BLaER1 (cell line): ENCODE measurements around the gene NUCB1.

Experiments used
- H3K27ac ChIP-seq: shearing (Covaris generic); formaldehyde crosslinking; 2 replicates; pipeline ENCODE4 v1.8.1; 2022
- H3K27me3 ChIP-seq: shearing (Covaris generic); formaldehyde crosslinking; 2 replicates; pipeline ENCODE4 v1.8.1; 2022
- H3K36me3 ChIP-seq: shearing (Covaris generic); formaldehyde crosslinking; 2 replicates; pipeline ENCODE4 v1.8.1; 2022
- H3K4me1 ChIP-seq: shearing (Covaris generic); formaldehyde crosslinking; 2 replicates; pipeline ENCODE4 v1.8.1; 2022
- H3K4me2 ChIP-seq: shearing (Covaris generic); formaldehyde crosslinking; 2 replicates; pipeline ENCODE4 v1.8.1; 2022
- H3K4me3 ChIP-seq: shearing (Covaris generic); formaldehyde crosslinking; 2 replicates; pipeline ENCODE4 v1.8.1; 2022
- H3K9ac ChIP-seq: shearing (Covaris generic); formaldehyde crosslinking; 2 replicates; pipeline ENCODE4 v1.8.1; 2022
- H3K9me3 ChIP-seq: shearing (Covaris generic); formaldehyde crosslinking; 2 replicates; pipeline ENCODE4 v1.8.1; 2022
- H4K20me1 ChIP-seq: shearing (Covaris generic); formaldehyde crosslinking; 2 replicates; pipeline ENCODE4 v1.8.1; 2022
- Cebpa-rat ChIP-seq: shearing (Covaris generic); IDR thresholded peaks from 2 replicates; pipeline ENCODE4 v1.8.1; 2022

Gene NUCB1

DNA sequence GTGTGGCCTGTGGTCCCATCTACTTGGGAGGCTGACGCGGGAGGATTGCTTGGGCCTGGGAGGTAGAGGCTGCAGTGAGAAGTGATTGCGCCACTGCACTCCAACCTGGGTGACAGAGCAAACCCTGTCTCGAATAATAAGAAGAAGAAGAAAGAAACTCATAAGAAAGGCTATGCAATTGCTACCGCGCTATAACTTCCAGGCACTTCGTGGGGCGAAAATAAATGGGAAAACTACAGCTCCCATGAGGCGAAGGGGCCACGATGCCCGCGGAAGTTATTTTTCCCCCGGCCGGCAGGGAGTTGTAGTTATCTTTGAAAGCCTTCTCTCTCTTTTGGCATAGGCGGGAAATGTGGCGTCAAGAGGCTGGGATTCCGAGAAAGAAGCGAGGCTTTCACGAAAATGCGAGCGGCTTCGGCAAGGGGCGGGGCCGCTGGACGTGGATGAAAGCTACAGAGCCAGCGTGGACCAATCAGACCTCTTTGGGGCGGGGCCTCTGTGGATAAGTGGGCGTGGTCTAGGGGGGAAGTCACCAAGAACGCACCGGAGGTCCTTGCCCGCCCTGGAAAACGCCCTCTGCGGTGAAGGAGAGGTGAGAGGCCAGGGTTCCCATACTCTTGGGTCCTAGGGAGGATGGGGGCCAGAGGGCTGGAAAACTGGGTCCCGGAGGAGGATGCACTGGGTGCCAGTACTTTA is at the start of gene NUCB1:
Gene NUCB1, plus strand, starts transcription at position 532 of the 696 bp plus-strand sequence. CDS start 485 bp downstream, outside the sequence.
- no peaks in the 10 kb centered on the region for H3K9me3 ChIP-seq
- TF ChIP-seq Cebpa-rat: no peak

GRCh38 chr19:48852292-48852691 is 47.8 kb upstream of the NUCB1 start:
- no peak for TF ChIP-seq Cebpa-rat
- H3K27ac ChIP-seq: no peak overlapping the region

More for the DNA sequence above, at the start of gene NUCB1:
- H3K27me3 ChIP-seq: peaks cover 17% of the 10 kb centered on the region
- peak within 1 kb of the TSS; percentile 85 for H3K9ac ChIP-seq
- H3K4me2 ChIP-seq: peak within 1 kb of the TSS; percentile 99
- peak within 1 kb of the TSS; percentile 77 for H3K27ac ChIP-seq
- peaks cover 20% of the 10 kb centered on the region for H3K36me3 ChIP-seq
- peaks cover 51% of the 10 kb centered on the region for H3K4me1 ChIP-seq
- peak within 1 kb of the TSS; percentile 88 for H3K4me3 ChIP-seq
- H4K20me1 ChIP-seq: no peaks in the 10 kb centered on the region

GRCh38 chr19:48853483-48853882 is 46.6 kb upstream of the NUCB1 start:
- no peaks in the 10 kb centered on the region for H3K36me3 ChIP-seq

More at GRCh38 chr19:48852292-48852691, 47.8 kb upstream of the NUCB1 start:
- Histone ChIP-seq H4K20me1 (no peaks in the 10 kb centered on the region), H3K36me3 (no peaks in the 10 kb centered on the region), H3K9ac (no peak overlapping the region), H3K4me2 (no peak overlapping the region), H3K27me3 (no peaks in the 10 kb centered on the region), H3K4me3 (no peak overlapping the region), H3K9me3 (no peaks in the 10 kb centered on the region), H3K4me1 (no peaks in the 10 kb centered on the region)

GRCh38 chr19:48854103-48854502 is 46.0 kb upstream of the NUCB1 start:
- H3K4me3 ChIP-seq: no peak overlapping the region
- no peak overlapping the region for H3K27ac ChIP-seq
- H4K20me1 ChIP-seq: no peaks in the 10 kb centered on the region
- no peak for TF ChIP-seq Cebpa-rat
- no peaks in the 10 kb centered on the region for H3K27me3 ChIP-seq
- H3K9me3 ChIP-seq: no peaks in the 10 kb centered on the region
- H3K4me1 ChIP-seq: peaks cover 8% of the 10 kb centered on the region
- H3K4me2 ChIP-seq: no peak overlapping the region
- H3K36me3 ChIP-seq: no peaks in the 10 kb centered on the region
- no peak overlapping the region for H3K9ac ChIP-seq

More at GRCh38 chr19:48853483-48853882, 46.6 kb upstream of the NUCB1 start:
- Histone ChIP-seq H4K20me1 (no peaks in the 10 kb centered on the region), H3K9me3 (no peaks in the 10 kb centered on the region), H3K4me1 (0 out of 2 replicates have a peak, but pooled peaks cover 1% of the 10 kb centered on the region), H3K27ac (no peak overlapping the region), H3K4me2 (no peak overlapping the region), H3K27me3 (no peaks in the 10 kb centered on the region), H3K9ac (no peak overlapping the region), H3K4me3 (no peak overlapping the region)
- no peak for TF ChIP-seq Cebpa-rat

- Histone ChIP-seq H3K4me1 (peaks cover 15% of the 10 kb centered on the region), H3K9ac (no peak overlapping the region)
Measured at GRCh38 chr19:48856921-48857320, 43.2 kb upstream of the NUCB1 start.

DNA sequence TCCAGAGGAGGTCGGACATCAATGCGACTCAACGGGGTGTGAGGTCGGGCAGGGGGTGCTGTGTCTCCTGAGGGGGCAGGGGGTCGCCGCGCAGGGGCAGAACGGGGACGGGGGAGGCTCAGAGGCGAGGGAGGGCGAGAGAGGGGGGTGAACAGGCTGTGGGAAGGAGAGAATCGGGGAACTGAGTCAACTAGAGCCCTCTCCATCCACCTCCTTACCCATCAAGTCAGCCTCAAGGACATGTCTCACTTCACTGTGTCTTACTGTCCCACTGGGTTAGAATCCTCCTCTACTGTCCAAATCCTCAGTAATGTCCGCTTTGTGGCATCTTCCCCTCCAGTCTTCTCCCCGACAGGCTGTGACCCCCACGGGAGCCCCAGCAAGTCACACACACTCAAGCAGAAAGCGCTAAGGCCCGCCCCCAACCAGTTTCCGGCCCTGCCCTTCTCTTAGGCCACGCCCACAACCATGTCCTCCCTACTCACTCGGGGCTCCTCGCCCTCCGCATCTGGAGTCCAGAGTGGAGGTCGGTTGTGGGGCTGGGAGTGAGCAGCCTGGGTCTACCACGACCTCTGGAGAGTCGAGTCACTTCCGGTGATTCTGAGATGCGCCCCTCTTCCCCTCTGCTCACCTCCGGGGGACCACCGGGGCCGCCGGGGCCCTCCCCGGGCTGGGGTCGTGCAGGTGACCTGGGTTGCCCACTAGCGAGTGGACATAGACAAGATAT is 41.0 kb upstream of the NUCB1 start:
- no peak for TF ChIP-seq Cebpa-rat

More at GRCh38 chr19:48856921-48857320, 43.2 kb upstream of the NUCB1 start:
- no peak for TF ChIP-seq Cebpa-rat
- Histone ChIP-seq H4K20me1 (no peaks in the 10 kb centered on the region), H3K4me2 (no peak overlapping the region), H3K36me3 (no peaks in the 10 kb centered on the region), H3K27ac (no peak overlapping the region), H3K9me3 (no peaks in the 10 kb centered on the region), H3K4me3 (no peak overlapping the region), H3K27me3 (no peaks in the 10 kb centered on the region)

GRCh38 chr19:48859711-48860572 is 40.2 kb upstream of the NUCB1 start:
- Histone ChIP-seq H3K4me1 (peaks cover 15% of the 10 kb centered on the region), H3K4me2 (no peak overlapping the region; the same call in 1 of the 2 replicates), H3K27me3 (no peaks in the 10 kb centered on the region), H3K9me3 (no peaks in the 10 kb centered on the region), H3K36me3 (no peaks in the 10 kb centered on the region), H3K27ac (no peak overlapping the region), H3K4me3 (no peak overlapping the region), H3K9ac (no peak overlapping the region), H4K20me1 (no peaks in the 10 kb centered on the region)
- TF ChIP-seq Cebpa-rat: no peak

More for the DNA sequence above, 41.0 kb upstream of the NUCB1 start:
- no peaks in the 10 kb centered on the region for H3K36me3 ChIP-seq
- no peaks in the 10 kb centered on the region for H3K9me3 ChIP-seq
- no peaks in the 10 kb centered on the region for H4K20me1 ChIP-seq
- no peak overlapping the region for H3K27ac ChIP-seq
- H3K4me1 ChIP-seq: peaks cover 15% of the 10 kb centered on the region
- no peak overlapping the region for H3K9ac ChIP-seq
- H3K27me3 ChIP-seq: no peaks in the 10 kb centered on the region
- peak overlapping the region; percentile 25; the same call in 1 of the 2 replicates for H3K4me3 ChIP-seq
- peak overlapping the region; percentile 59 for H3K4me2 ChIP-seq

GRCh38 chr19:48861313-48861712 is 38.8 kb upstream of the NUCB1 start:
- no peak for TF ChIP-seq Cebpa-rat
- no peak overlapping the region for H3K9ac ChIP-seq

DNA sequence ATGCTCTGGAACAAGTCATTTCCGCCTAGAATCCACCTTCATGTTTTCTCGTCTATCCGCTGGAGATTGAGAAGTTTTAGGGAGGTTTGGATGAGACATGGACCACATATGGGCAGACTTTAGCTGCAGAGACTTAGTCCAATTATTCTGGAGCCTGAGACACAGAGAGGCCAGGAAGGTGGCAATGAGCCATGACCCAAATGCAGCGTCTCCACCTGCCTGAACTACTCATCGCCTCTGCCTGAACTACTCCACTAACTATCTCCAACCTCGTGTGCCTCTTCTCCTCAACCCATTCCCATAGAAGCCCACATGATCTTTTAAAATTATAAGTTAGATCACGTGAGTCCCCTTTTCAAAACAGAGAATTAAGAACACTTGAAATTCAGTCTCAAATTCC is 37.3 kb upstream of the NUCB1 start:
- Histone ChIP-seq H3K4me2 (no peak overlapping the region), H4K20me1 (no peaks in the 10 kb centered on the region), H3K27me3 (no peaks in the 10 kb centered on the region), H3K36me3 (no peaks in the 10 kb centered on the region), H3K4me1 (peaks cover 38% of the 10 kb centered on the region), H3K9me3 (no peaks in the 10 kb centered on the region), H3K9ac (no peak overlapping the region), H3K27ac (no peak overlapping the region), H3K4me3 (no peak overlapping the region)
- no peak for TF ChIP-seq Cebpa-rat

More at GRCh38 chr19:48861313-48861712, 38.8 kb upstream of the NUCB1 start:
- no peaks in the 10 kb centered on the region for H3K27me3 ChIP-seq
- no peaks in the 10 kb centered on the region for H3K36me3 ChIP-seq
- H3K27ac ChIP-seq: no peak overlapping the region
- H4K20me1 ChIP-seq: no peaks in the 10 kb centered on the region
- no peak overlapping the region for H3K4me3 ChIP-seq
- no peaks in the 10 kb centered on the region for H3K9me3 ChIP-seq
- H3K4me2 ChIP-seq: no peak overlapping the region
- H3K4me1 ChIP-seq: peaks cover 23% of the 10 kb centered on the region
